Left forelimb (tissue), 1 donor: ENCODE measurements around the gene KIF5A.

Experiments
- DNase-seq: peaks from one replicate; pipeline ENCODE4 v3.0.0-alpha.2; 2018; ENCODE audit warnings: low spot score

KIF5A gene

GRCh38 chr12:57535764-57536596 lies 13.9 kb upstream of the KIF5A start:
- DNase-seq: peak; percentile 48

DNA sequence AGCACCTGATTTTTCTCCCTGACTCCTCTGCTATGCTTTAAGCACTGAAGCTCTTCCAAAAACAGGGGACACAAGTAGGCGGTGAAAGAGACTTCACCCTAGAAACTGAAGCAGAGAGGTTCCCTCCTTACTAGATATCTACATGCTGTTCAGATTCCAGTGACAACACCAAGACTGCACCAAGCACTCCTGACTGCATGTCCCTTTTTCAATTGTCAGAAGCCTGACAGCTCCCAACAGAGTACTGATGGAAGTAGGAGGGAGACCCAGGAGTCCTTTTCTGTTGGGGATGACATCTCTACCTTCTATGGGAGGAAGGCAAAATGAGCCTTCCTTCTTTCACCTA lies 13.3 kb upstream of the KIF5A start:
- DNase-seq: no peak

DNA sequence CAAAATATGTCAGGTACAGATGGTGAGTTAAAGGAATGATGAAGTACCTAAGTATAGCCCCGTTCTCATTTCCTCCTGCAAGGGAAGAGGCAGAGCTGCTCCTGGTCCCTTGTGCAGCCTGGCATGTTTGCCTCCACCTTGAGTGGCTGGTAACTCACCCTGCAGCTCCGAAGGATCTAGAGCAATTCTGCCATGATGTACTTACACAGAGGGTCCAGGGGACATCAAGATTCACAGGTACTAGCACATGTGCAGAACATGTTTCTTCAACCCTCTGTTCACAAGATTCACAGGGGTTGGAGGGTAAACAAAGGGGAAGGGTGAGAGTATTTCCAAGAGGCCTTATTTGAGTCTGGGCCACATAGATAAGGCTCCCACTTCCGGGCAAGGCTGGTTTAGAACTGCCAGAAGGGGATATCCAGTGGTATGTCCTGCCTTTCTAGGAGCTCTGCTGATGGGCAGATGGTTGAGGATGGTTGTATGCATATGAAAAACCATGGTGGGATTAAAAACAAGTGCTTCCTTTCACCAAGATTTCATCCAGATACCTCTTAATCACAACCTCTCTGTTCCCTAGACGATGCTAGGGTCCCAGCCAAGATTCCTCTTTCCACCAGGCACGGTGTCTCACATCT lies 10.6 kb upstream of the KIF5A start:
- peak; percentile 20 for DNase-seq

DNA sequence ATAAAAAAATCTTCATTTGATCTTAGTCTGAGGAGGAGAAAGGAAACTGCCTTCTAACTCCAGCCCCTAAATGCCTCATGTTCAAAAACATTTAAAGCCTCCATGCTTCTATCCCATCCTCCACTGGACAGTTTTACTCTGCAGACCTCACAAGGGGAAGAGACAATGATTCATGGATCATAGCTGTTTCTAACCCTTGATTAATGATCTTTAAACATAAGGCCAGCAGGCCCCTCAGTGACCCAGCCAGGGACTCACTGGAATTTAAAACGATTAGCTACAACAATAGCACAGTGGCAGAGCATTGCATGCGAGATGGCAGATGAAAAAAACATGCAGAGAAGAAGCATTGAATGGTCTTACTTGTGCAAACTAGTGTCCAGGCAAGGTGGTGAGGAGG lies 8.8 kb upstream of the KIF5A start:
- DNase-seq: no peak

DNA sequence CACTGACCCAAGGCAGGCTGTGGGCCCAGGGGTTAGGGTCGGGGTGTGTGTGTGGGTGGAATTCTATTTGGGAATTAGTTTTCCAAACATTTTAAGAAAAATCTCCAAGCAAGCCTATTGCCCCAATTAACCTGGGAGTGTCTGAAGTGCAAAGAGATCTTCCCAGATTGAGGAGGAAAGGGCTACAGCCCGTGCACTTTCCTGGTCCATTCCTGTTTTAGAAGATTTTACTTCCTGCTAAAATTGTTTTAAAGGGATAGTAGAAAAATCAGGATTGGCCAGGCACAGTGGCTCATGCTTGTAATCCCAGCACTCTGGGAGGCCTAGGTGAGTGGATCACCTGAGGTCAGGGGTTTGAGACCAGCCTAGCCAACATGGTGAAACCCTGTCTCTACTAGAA lies 8.1 kb upstream of the KIF5A start:
- no peak for DNase-seq

GRCh38 chr12:57543581-57543980 lies 6.3 kb upstream of the KIF5A start:
- DNase-seq: no peak

- DNase-seq: no peak
These were observed 3.9 kb upstream of the KIF5A start for GRCh38 chr12:57545809-57546437.

DNA sequence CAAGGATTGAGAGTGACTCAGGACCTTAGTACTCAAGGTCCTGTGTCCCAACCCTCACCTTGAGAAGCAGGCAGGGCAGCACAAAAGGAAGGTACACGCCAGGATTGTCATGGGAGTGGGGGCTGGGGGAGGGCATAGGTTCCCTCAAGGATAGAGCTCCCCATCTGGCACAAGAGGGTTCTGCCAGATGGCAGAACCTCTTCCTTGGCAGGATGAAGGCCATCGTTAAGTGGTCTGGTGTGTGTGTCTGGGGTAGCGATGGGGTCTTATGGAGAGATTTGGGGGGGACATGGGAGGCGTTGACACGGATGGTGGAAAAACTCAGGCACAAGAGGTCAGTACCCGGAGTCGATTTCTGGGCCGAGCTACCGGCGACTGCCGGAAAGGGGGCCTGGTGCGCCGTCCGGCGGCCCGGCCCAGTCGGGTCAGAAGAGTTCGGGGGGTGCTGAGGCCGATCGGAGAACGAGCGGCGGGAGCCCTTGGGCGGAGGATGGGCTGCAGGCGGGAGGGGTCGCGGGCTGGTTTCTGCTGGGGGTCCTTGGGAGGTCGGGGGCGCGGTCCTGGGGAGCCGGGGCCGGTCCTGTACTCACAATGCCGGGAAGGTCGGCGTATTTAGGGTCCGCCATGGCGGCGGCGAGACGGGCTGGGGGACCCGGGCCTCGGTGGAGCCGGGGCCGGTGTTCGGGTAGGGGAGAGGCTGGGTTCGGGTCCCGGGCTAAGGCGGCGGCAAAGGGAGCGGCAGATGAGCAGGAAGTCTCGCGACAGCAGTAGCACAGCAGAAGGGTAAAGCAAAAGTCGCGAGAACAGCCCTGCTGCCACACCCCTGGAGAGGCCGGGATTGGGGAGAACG lies 3.2 kb upstream of the KIF5A start, which contains the start of gene DCTN2:
Gene DCTN2, minus strand, starts transcription at position 755 of the 850 bp plus-strand sequence. Its CDS starts 129 bp downstream, at position 626.
- peak; percentile 97 for DNase-seq

- DNase-seq: no peak
These were observed 2.4 kb upstream of the KIF5A start for GRCh38 chr12:57547288-57548012.

DNA sequence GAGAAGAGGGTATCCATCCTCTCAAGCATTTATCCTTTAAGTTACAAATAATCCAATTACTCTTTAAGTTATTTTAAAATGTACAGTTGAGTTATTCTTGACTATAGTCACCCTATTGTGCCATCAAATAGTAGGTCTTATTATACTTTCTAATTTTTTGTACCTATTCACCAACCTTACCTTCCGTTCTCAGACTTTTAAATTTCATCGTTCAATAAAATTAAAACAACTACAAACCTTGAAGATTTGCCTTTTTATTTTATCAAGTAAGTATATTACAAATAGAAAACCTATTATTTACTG lies 1.9 kb upstream of the KIF5A start:
- no peak for DNase-seq

DNA sequence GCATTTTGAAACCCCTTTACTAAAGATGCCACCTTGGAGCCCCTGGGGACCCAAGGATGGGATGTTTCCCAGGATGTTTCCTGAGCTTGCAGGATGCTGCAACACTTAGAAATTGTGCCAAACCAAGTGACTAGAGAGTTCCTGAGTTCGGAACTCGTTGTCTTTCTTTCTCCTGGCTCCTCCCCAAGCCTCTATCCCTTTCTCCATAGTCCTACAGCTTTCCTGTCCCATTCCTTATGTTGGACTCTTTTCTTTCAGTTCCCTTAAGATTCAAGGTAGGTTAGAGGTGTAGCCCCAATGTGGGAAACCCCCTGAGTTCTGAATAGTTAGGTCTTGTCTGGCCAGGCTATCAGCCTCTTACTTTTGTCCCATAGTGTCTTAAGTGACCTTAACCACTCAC lies 1.4 kb upstream of the KIF5A start:
- DNase-seq: no peak

DNA sequence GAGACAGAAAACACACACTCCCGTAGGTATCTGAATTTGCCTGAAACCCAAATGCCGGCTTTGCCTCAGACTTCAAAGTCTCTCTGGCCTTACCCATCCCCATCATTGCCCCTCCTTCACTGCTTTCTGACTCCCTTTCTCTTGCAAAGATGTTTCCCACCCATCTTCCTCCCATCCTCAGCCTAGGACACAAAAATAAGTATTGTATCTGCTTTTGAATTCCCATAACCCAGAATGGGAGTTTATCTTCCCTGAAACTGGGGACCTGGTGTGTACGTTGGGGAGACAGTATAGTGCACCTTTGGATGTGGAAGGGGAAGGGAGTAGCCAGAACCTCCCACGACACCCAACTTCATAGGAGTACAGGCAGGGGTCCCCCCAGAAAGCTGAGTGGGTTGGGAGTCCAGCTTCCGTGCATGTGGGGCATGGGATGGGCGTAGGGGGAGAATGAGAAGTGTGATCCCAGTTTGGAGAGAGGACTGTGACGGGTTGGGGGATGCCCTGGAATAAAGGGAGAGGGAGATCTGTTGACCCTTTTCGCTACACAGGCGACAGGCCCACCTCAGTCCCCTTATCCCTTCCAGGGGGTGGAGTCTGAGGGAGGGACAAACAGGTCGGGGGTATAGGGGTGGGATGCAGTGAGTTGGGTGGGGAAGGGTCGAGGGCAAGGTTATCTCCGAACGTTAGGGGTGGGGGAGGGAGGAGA lies 488 bp upstream of the KIF5A start:
- DNase-seq: no peak

- no peak for DNase-seq
These were observed 1.1 kb downstream of the KIF5A start for GRCh38 chr12:57550641-57551549.

DNA sequence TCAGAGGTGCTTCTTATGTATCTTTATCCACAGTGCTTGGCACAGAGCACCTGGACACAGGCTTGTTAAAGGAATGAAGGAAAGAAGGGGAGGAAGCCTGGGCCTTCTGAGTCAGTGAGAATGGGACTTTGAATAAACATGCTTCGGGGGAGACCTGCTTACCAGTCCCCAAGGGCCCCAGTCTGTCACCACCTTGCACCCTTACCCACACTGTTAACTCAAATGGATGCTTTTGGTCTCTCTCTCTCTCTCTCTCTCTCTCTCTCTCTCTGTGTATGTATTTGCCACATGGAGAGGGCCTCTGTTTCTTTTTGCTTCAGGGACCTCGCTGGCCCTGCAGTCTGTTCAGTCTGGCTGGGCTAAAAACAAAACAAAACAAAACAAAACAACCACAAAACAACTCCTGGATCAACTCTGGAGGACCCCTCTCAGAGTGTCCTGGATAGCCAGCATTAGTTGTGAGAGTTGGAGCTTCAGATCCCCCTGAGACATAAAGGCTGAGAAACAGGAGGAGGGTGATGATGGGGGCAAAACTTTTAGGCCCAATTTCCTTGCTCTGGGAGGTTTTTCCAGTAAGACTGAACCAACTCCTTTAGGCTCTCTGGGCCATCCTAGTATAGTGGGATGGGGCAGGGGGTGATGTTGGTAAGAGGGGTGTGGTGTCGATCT lies 1.9 kb downstream of the KIF5A start:
- no peak for DNase-seq

DNA sequence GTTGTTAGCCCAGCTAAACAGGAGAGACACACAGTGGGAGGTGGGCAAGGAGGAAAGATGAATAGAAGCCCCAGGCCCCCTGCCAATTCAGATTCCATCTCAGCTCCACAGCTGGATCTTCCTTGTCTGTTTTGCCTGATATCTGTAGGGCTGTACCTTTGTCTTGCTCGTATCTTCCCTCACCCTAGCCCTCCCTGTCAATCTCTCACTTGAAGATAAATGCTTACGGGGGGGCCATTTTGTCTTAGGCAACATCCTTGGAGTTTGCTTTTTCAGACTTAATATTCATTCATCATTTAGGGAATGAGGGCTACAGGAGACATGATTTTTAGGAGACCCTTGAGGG lies 2.4 kb downstream of the KIF5A start:
- no peak for DNase-seq

DNA sequence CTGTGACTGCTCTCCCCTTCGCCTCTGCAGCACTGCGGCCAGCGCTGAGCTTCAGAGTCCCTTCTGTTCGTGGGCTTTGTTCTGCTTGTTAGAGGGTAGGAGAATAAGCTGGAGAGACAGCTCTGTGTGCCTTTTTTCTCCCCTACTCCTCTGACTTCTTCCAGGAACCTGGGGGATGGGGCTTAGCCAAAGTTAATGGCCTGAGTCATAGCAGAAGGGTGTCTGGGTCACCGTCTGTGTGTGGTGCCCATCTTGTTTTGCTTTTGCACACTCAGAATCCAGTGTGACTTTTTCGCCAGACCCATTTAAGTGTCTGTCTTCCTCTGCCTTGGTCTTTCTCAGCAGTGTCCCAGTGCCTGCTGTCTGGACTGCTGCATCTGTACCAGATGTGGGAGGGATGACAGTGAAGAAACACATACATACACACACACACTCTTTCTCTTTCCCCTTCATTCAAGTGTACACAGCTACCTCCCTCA lies 3.0 kb downstream of the KIF5A start:
- DNase-seq: no peak

GRCh38 chr12:57553343-57554202 lies 3.7 kb downstream of the KIF5A start:
- no peak for DNase-seq

DNA sequence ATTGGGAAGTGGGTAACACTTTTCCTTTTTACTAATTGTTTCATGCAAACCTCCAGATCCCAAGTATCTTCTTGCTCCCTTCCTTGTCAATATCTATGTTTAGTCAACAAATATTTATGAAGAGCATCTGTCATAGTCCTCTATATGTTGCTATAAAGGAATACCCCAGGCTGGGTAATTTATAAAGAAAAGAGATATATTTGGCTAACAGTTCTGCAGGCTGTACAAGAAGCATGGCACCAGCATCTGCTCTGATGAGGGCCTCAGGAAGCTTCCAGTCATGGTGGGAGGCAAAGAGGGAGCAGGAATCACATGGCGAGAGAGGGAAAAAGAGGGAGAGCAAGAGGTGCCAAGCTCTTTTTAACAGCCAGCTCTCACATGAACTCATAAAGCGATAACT lies 4.6 kb downstream of the KIF5A start:
- no peak for DNase-seq

GRCh38 chr12:57554897-57555296 lies 5.1 kb downstream of the KIF5A start:
- DNase-seq: no peak
